ENCODE measurements around the gene SLC16A9.
"Not testable (repeated sequence)": the region's sequence is repeated elsewhere in the genome, so short reads cannot be mapped to it uniquely, and the experiment has no call there.

Gene SLC16A9

GRCh38 chr10:59677253-59677831 is 32.3 kb downstream of the SLC16A9 start:
- no peak for FAIRE-seq

GRCh38 chr10:59675812-59676211 is 33.8 kb downstream of the SLC16A9 start:
- DNase-seq (ENCODE audit: low spot score): no peak
- no peak for FAIRE-seq

More at GRCh38 chr10:59677253-59677831, 32.3 kb downstream of the SLC16A9 start:
- no peak for DNase-seq (ENCODE audit: low spot score)

GRCh38 chr10:59674215-59674836 is 35.3 kb downstream of the SLC16A9 start:
- FAIRE-seq: no peak
- DNase-seq (ENCODE audit: low spot score): no peak

- FAIRE-seq (no peak), DNase-seq (ENCODE audit: low spot score) (no peak)
Measured at GRCh38 chr10:59672150-59672875, 37.3 kb downstream of the SLC16A9 start.

GRCh38 chr10:59670269-59670668 is 39.4 kb downstream of the SLC16A9 start:
- DNase-seq (ENCODE audit: low spot score) (no peak), FAIRE-seq (no peak)

- DNase-seq (ENCODE audit: low spot score) (no peak), FAIRE-seq (no peak)
Measured at GRCh38 chr10:59668096-59668495, 41.6 kb downstream of the SLC16A9 start.

- DNase-seq (ENCODE audit: low spot score): no peak
- FAIRE-seq: no peak
Measured at GRCh38 chr10:59666310-59666709, 43.3 kb downstream of the SLC16A9 start.

- FAIRE-seq; DNase-seq (ENCODE audit: low spot score): not testable (repeated sequence)
Measured at GRCh38 chr10:59663213-59663612, 46.4 kb downstream of the SLC16A9 start.

GRCh38 chr10:59657724-59658123 is 51.9 kb downstream of the SLC16A9 start:
- DNase-seq (ENCODE audit: low spot score): no peak
- FAIRE-seq: no peak

GRCh38 chr10:59655309-59655708 is 54.3 kb downstream of the SLC16A9 start:
- DNase-seq (ENCODE audit: low spot score) (no peak), FAIRE-seq (no peak)

- FAIRE-seq (no peak), DNase-seq (ENCODE audit: low spot score) (no peak)
Measured at GRCh38 chr10:59654007-59654406, 55.6 kb downstream of the SLC16A9 start.

- no peak for FAIRE-seq
- DNase-seq (ENCODE audit: low spot score): no peak
Measured at GRCh38 chr10:59651902-59652301, 57.7 kb downstream of the SLC16A9 start.

- FAIRE-seq (no peak), DNase-seq (ENCODE audit: low spot score) (no peak)
Measured at GRCh38 chr10:59649606-59650346, 59.9 kb downstream of the SLC16A9 start.

- no peak for DNase-seq (ENCODE audit: low spot score)
- no peak for FAIRE-seq
Measured at GRCh38 chr10:59648711-59649201, 60.9 kb downstream of the SLC16A9 start.

- FAIRE-seq: no peak
- DNase-seq (ENCODE audit: low spot score): no peak
Measured at GRCh38 chr10:59644841-59645240, 64.8 kb downstream of the SLC16A9 start.

GRCh38 chr10:59641688-59642087 is 68.0 kb downstream of the SLC16A9 start:
- not testable (repeated sequence) for FAIRE-seq; DNase-seq (ENCODE audit: low spot score)

GRCh38 chr10:59635502-59636290 is 74.0 kb downstream of the SLC16A9 start:
- no peak for FAIRE-seq
- DNase-seq (ENCODE audit: low spot score): no peak

GRCh38 chr10:59634102-59634501 is 75.5 kb downstream of the SLC16A9 start:
- DNase-seq (ENCODE audit: low spot score): no peak
- FAIRE-seq: no peak

- DNase-seq (ENCODE audit: low spot score): no peak
- FAIRE-seq: no peak
Measured at GRCh38 chr10:59633063-59633462, 76.6 kb downstream of the SLC16A9 start.

GRCh38 chr10:59631882-59632807 is 77.5 kb downstream of the SLC16A9 start:
- FAIRE-seq (no peak), DNase-seq (ENCODE audit: low spot score) (no peak)

All from RCC 7860 (cell line).